Epithelial cell of proximal tubule (primary cell): ENCODE results near the gene RDH5. TPM values are rescaled to one million over a fixed set of nuclear protein-coding genes. Genes with fewer than 3 reads are reported as not detected.

Source experiments
- DNase-seq: peaks from one replicate; pipeline ENCODE4 v3.0.0-alpha.2; 2011; ENCODE audit warnings: low read depth
- H3K4me3 ChIP-seq: 2 replicates; pipeline ENCODE4 v1.5.1; 2011; ENCODE audit warnings: low read depth, mild to moderate bottlenecking, low read length
- total RNA-seq: library from RNA; depleted of rRNA; stranded (reverse); fragments of >200 nt; gene quantifications from 2 replicates; pipeline ENCODE4 v1.2.3, GENCODE V29; 2015
- TF ChIP-seq, protein P1 (sequence below): conservative IDR thresholded peaks from 2 replicates; pipeline ENCODE4 v1.5.1; 2012; ENCODE audit warnings: low read depth, mild to moderate bottlenecking, low read length

Gene RDH5
- total RNA-seq, 1 donor from 2014 or later = 2.5 TPM

GRCh38 chr12:55762646-55763045, 42.5 kb downstream of the RDH5 start:
- no peak overlapping the region for H3K4me3 ChIP-seq
- DNase-seq = no peak
- TF ChIP-seq, protein P1, sequence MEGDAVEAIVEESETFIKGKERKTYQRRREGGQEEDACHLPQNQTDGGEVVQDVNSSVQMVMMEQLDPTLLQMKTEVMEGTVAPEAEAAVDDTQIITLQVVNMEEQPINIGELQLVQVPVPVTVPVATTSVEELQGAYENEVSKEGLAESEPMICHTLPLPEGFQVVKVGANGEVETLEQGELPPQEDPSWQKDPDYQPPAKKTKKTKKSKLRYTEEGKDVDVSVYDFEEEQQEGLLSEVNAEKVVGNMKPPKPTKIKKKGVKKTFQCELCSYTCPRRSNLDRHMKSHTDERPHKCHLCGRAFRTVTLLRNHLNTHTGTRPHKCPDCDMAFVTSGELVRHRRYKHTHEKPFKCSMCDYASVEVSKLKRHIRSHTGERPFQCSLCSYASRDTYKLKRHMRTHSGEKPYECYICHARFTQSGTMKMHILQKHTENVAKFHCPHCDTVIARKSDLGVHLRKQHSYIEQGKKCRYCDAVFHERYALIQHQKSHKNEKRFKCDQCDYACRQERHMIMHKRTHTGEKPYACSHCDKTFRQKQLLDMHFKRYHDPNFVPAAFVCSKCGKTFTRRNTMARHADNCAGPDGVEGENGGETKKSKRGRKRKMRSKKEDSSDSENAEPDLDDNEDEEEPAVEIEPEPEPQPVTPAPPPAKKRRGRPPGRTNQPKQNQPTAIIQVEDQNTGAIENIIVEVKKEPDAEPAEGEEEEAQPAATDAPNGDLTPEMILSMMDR = no peak

GRCh38 chr12:55765736-55766290, 45.6 kb downstream of the RDH5 start:
- no peak for DNase-seq
- TF ChIP-seq, protein P1 = no peak

GRCh38 chr12:55767156-55767555, 47.0 kb downstream of the RDH5 start:
- TF ChIP-seq, protein P1 = no peak
- no peak overlapping the region for H3K4me3 ChIP-seq
- no peak for DNase-seq

More at GRCh38 chr12:55765736-55766290, 45.6 kb downstream of the RDH5 start:
- H3K4me3 ChIP-seq = no peak overlapping the region

- TF ChIP-seq, protein P1 = no peak
- no peak overlapping the region for H3K4me3 ChIP-seq
- no peak for DNase-seq
These were observed 51.5 kb downstream of the RDH5 start for GRCh38 chr12:55771736-55772135.

Other genes with a start within 250 kb of the RDH5 start
- gene OR6C68, start 228.0 kb upstream of the RDH5 start, total RNA-seq = not detected in 2 replicates
- not detected in 2 replicates for gene OR6C4, start 170.8 kb upstream of the RDH5 start, total RNA-seq
- gene OR2AP1, start 147.9 kb upstream of the RDH5 start, total RNA-seq = not detected in 2 replicates
- not detected in 2 replicates for gene OR10P1, start 83.5 kb upstream of the RDH5 start, total RNA-seq
- 3.8 and 7.7 TPM in 2 replicates for gene ITGA7, start 12.5 kb upstream of the RDH5 start, total RNA-seq
- gene BLOC1S1, start 4.3 kb upstream of the RDH5 start, total RNA-seq = 157 and 187 TPM in 2 replicates
- gene CD63, start 8.6 kb downstream of the RDH5 start, total RNA-seq = 758 and 1,095 TPM in 2 replicates
- gene GDF11, start 22.7 kb downstream of the RDH5 start, total RNA-seq = 2.8 and 8.5 TPM in 2 replicates
- gene SARNP, start 97.3 kb downstream of the RDH5 start, total RNA-seq = 155 and 203 TPM in 2 replicates
- gene ORMDL2, start 97.6 kb downstream of the RDH5 start, total RNA-seq = 40.5 and 47.1 TPM in 2 replicates
- 24.7 and 41.5 TPM in 2 replicates for gene DNAJC14, start 109.2 kb downstream of the RDH5 start, total RNA-seq
- 1.2 and 1.3 TPM in 2 replicates for gene MMP19, start 122.5 kb downstream of the RDH5 start, total RNA-seq
- 49.2 and 56.0 TPM in 2 replicates for gene PYM1, start 207.5 kb downstream of the RDH5 start, total RNA-seq
- 44.3 and 272 TPM in 2 replicates for gene DGKA, start 210.8 kb downstream of the RDH5 start, total RNA-seq
- 1.4 and 3.7 TPM in 2 replicates for gene PMEL, start 245.6 kb downstream of the RDH5 start, total RNA-seq
- gene CDK2, start 246.4 kb downstream of the RDH5 start, total RNA-seq = 62.0 and 81.2 TPM in 2 replicates